IPS-11a (cell line): Measurements from ENCODE around the gene NRROS.
"Not testable (repeated sequence)": the region's sequence is repeated elsewhere in the genome, so short reads cannot be mapped to it uniquely, and the experiment has no call there.

Experiments used
- H3K4me3 ChIP-seq: one replicate; pipeline ENCODE4 v1.5.1; 2013; ENCODE audit warnings: low read depth, low read length, control low read depth

NRROS gene

DNA sequence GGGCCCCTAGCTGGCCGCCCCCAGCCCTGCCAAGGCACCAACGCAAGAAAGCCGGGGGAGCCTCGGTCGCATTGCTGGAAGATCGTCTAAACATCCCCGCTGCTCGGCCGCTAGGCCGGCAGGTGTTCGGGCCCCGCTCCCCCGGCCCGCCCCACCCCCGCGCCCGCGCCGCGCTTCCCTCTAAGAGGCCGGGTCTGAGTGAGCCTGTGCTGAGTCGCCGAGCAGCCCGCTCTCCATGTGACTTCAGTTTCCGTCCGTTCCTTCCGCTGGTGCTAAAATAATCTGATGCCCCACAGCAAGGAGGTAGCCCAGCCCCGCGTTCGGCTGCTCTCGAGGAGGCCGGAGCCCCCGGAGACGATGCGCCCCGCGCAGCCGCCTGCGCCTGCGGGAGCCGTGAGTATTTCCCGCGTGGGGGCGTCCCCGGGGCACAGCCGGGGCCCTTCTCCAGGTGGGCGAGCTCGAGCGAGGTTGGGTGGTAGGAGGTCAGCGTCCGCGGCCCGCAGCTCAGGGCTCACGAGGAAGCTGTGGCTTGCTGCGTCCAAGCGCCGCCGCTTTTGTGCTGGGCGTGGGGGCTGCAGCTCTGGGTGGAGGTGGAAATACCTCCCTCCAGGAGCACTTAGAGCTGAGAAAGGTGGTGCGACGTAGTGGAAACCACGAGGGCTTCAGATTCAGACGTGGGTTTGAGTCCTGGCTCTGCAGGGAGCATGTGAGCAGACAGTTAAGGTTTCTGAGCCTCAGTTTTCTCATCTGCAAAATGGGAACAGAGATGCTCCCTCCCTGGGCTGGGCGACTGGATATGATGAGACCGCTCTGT lies at the start of gene NRROS:
Gene NRROS (plus strand): TSS at position 212 of the 814 bp plus-strand sequence. CDS start 14,846 bp downstream, outside the sequence.
- no peak within 1 kb of the TSS for H3K4me3 ChIP-seq

- H3K4me3 ChIP-seq = no peak overlapping the region
Observed at GRCh38 chr3:196590279-196590678, 49.2 kb upstream of the NRROS start.

- no peak overlapping the region for H3K4me3 ChIP-seq
Observed at GRCh38 chr3:196596355-196596754, 43.1 kb upstream of the NRROS start.

DNA sequence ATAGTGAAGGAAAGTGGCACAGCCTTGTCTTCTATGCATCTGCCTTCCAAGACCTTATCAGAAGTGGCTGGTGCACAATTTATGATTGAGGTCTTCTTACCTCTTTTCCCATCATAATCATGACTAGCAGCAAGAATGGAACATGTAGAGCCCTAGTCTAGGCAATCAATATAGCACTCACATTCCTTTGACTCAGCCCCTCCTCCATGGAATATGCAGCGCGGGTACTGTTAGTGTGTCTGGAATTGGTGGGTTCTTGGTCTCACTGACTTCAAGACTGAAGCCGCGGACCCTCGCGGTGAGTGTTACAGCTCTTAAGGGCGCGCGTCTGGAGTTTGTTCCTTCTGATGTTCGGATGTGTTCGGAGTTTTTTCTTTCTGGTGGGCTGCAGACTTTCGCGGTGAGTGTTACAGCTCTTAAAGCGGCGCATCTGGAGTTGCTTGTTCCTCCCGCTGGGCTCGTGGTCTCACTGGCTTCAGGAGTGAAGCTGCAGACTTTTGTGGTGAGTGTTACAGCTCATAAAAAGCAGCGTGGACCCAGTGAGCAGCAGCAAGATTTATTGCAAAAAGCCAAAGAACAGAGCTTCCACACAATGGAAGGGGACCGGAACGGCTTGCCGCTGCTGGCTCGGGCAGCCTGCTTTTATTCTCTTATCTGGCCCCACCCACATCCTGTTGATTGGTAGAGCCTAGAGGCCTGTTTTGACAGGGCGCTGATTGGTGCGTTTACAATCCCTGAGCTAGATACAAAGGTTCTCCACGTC lies 41.3 kb upstream of the NRROS start:
- H3K4me3 ChIP-seq = not testable (repeated sequence)

GRCh38 chr3:196599734-196600128 lies 39.8 kb upstream of the NRROS start:
- no peak overlapping the region for H3K4me3 ChIP-seq

- H3K4me3 ChIP-seq = no peak overlapping the region
Observed at GRCh38 chr3:196600359-196600758, 39.1 kb upstream of the NRROS start.

DNA sequence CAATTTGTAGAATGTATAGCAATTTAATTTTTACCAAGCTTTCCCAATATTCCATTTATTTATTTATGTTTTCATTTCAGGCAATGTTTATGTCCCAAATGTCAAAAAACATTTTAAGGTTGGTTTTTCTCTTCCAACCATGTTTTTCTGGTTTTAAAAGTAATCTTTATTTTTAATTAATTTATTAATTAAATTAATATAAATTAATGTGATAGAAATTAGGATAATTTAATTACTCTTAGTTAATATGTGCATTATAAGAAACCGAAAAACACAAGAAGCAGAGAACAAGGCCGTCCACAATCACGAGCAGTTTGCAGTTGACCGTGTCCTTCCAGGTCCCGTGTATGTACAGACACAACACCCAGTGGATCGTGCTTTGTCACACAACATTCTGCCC lies 36.8 kb upstream of the NRROS start:
- H3K4me3 ChIP-seq = no peak overlapping the region

GRCh38 chr3:196603683-196604082 lies 35.8 kb upstream of the NRROS start:
- H3K4me3 ChIP-seq = no peak overlapping the region

GRCh38 chr3:196604548-196604947 lies 34.9 kb upstream of the NRROS start:
- H3K4me3 ChIP-seq = no peak overlapping the region

DNA sequence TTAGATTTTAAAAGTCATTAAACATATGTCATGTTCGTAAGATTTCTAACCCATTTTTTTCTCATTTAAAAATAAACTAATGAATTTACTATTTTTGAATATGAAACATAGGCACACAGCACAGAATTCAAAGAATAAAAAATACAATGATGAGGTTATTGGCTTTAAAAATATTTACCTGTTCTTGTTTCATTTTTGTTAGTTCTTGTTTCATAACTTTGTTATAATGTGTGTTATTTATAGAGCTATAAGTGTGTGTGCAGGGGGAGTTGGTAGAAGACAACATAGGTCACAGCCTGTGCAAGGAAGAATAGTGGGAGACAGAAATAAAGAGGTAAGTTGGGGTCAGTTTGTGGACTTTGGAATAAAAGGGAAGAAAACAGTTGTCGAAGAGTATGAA lies 30.8 kb upstream of the NRROS start:
- no peak overlapping the region for H3K4me3 ChIP-seq

DNA sequence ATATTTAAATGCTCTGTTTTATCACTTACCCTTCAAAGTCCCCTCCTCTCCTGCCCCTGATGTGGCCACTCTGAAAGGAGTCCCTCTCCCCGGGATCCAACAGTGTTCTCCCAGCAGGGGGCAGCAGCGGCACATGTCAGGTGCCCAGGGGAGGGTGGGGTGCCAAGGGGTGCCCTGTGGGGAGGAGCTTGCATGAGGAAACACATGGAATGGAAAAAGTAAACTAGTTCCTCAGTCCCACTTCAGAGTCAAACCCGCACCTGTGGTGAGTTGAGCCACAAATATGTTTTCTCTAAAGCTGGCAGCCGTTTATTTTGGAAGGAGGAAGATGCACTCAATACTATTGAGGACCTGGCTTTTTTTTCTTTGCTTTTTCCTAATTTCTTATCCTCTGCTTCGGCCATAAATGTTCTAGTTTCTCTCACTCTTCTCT lies 30.1 kb upstream of the NRROS start:
- no peak overlapping the region for H3K4me3 ChIP-seq

DNA sequence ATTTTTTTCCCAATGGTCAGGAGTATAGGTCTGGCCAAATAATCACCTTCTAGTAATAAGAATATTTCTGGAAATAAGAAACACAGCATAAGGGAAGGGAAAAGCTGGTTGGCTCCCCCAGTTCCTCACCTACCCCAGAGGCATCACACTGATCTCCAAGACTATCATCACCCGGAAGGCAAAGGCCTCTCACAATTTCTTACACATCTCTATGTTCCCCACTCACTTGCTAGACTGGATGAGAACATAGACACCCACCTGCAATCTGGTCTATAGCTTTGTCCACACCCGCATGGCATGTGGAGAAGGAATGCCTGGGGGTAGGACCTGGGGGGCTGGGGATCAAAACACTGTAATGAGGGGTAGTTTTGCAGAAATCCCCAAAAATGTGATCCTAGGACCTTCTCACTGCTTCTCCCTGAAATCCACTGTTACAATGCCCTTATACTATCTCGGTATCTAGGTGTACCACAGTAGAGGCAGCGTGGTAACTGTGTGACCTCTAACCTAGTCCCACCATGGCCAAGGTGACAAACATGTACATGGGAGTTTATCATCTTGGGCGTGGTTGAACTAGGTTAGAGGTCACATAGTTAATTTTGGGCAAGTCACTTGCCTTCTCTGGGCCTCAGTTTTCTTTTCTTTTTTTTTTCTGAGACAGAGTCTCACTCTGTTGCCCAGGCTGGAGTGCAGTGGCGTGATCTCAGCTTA lies 29.5 kb upstream of the NRROS start:
- H3K4me3 ChIP-seq = no peak overlapping the region

DNA sequence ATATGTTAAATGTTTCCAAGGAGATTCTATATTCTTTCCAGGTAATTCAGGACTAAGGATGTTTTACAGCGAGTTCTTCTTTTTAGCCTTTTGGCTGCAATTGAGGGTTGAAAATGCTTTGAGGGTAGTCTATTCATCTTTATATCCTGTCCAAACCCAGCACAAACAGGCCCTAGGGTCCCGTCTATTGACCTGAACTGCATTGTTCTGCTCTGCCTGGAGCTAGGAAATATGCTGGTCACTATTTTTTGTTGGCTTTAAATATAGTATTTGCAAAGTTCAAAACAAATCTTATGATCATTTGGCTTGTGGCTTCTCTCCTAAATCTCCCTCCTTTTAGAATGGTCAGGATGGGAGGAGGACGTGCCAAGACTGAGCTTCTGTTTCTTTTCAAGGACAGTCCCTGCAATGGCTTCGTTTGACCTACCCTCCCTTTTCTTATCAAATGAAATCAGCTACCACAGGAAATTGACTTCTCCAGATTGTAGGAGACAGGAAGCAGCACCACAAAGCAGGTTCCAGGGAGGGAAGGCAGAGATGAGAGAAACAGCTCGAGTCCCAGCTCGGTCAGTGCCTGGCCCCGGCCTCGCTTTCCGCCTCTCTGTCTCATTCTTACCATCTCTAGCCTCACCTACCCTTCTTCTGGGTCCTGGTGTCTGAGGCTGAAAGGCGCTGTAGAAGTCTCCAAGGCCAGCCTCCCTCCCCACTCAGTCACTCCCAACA lies 27.6 kb upstream of the NRROS start:
- H3K4me3 ChIP-seq = no peak overlapping the region

- H3K4me3 ChIP-seq = not testable (repeated sequence)
Observed at GRCh38 chr3:196615234-196615633, 24.3 kb upstream of the NRROS start.

GRCh38 chr3:196617256-196617655 lies 22.2 kb upstream of the NRROS start:
- H3K4me3 ChIP-seq = no peak overlapping the region

GRCh38 chr3:196619223-196619622 lies 20.3 kb upstream of the NRROS start:
- H3K4me3 ChIP-seq = no peak overlapping the region

DNA sequence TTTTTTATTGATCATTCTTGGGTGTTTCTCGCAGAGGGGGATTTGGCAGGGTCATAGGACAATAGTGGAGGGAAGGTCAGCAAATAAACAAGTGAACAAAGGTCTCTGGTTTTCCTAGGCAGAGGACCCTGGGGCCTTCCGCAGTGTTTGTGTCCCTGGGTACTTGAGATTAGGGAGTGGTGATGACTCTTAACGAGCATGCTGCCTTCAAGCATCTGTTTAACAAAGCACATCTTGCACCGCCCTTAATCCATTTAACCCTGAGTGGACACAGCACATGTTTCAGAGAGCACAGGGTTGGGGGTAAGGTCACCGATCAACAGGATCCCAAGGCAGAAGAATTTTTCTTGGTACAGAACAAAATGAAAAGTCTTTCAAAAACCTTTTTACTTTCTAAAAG lies 19.9 kb upstream of the NRROS start:
- not testable (repeated sequence) for H3K4me3 ChIP-seq

DNA sequence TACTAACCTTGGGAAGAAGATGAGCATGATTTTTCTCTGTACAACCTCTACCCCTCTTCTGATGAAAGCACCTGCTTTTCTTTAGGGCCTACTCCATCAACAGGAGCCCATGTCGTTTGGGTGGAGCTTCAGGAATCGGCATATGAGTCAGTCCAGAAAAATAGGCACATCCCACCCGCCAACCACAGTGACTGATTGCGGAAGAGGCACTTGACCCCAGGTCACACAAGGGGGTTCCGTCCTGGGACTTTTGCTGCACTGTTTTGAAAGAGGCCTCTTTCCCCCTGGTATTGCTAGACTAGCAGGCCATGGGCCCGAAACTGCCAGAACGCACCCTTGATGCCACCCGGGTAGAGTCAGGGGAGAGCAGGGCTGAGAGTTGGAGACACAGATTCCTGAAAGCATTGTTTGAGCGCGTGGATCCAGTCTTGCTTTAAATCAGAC lies 19.3 kb upstream of the NRROS start:
- no peak overlapping the region for H3K4me3 ChIP-seq

GRCh38 chr3:196620684-196621083 lies 18.8 kb upstream of the NRROS start:
- no peak overlapping the region for H3K4me3 ChIP-seq

DNA sequence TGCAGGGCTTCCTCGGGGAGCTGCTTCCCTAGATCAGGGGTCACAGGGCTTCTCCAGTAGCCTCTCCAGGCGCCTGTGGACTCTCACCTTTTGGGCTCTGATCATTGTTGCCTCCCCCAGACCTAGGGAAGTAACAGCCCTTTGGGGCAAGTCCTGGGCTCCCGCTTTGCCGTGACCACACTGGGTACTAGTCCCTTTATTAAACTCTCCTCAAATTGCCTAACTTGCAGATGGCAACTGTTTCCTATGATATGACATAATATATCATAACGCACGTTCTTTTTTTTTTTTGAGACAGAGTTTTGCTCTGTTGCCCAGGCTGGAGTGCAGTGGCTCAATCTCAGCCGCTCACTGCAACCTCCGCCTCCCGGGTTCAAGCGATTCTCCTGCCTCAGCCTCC lies 17.9 kb upstream of the NRROS start:
- H3K4me3 ChIP-seq = no peak overlapping the region
